Urothelium cell line (cell line): ENCODE results near the gene R3HDM2.

Experiments
- DNase-seq: peaks from one replicate; pipeline ENCODE4 v3.0.0; 2011; ENCODE audit warnings: low spot score, mixed read lengths
- FAIRE-seq: peaks from 2 replicates; lab custom pipeline; 2011; peaks lifted over from hg19 to GRCh38; lab: Jason Lieb, UNC

The R3HDM2 gene

GRCh38 chr12:57233357-57234232, 197.2 kb downstream of the R3HDM2 start:
- DNase-seq: no peak
- no peak for FAIRE-seq

DNA sequence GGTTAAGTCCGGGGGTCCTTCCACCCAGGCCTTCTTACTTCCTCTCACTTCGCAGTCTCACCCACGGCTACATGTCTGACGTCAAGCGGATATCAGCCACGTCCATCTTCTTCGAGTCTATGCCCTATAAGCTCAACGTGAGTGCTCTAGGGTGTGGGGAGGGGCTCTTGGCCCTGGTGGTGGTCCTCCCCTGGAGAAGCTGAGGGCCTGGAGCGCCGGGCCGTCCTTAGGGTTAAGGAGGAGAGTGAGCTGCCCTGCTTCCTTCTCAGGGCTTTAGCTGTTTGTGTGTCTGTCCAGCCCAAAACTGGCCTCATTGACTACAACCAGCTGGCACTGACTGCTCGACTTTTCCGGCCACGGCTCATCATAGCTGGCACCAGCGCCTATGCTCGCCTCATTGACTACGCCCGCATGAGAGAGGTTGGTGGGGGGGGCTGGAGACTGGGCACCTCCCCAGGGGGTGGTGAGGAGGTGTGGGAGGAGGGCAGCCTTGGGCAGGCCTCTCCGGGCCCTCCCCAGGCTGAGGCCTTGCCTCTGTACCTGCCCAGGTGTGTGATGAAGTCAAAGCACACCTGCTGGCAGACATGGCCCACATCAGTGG, 198.6 kb downstream of the R3HDM2 start:
- FAIRE-seq (no peak), DNase-seq (no peak)

DNA sequence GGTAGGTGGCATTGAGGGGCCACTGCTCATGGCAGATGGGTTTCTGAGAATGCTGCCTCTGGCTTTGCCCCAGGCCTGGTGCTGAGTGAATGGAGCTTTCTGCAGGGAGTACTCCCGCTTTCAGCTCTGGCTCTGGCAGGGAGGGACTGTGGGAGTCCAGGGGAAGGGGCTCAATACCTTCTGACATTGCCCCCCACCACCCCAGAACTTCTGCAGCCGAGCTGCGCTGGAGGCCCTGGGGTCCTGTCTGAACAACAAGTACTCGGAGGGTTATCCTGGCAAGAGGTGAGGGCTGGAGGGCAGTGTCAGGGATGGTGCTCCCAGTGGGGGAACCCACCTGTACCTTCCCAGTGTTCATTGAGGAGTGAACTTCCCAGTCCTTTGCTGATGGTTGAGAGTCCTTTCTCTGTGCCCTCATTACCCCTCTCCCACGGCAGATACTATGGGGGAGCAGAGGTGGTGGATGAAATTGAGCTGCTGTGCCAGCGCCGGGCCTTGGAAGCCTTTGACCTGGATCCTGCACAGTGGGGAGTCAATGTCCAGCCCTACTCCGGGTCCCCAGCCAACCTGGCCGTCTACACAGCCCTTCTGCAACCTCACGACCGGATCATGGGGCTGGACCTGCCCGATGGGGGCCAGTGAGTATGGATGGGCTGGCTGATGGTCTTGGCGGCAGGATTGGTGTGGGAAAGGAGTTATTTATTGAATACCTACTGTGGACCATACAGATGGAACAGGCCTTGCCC, 199.4 kb downstream of the R3HDM2 start:
- FAIRE-seq (no peak), DNase-seq (no peak)

- FAIRE-seq (no peak), DNase-seq (no peak)
These were observed 200.3 kb downstream of the R3HDM2 start for GRCh38 chr12:57230381-57231155.

DNA sequence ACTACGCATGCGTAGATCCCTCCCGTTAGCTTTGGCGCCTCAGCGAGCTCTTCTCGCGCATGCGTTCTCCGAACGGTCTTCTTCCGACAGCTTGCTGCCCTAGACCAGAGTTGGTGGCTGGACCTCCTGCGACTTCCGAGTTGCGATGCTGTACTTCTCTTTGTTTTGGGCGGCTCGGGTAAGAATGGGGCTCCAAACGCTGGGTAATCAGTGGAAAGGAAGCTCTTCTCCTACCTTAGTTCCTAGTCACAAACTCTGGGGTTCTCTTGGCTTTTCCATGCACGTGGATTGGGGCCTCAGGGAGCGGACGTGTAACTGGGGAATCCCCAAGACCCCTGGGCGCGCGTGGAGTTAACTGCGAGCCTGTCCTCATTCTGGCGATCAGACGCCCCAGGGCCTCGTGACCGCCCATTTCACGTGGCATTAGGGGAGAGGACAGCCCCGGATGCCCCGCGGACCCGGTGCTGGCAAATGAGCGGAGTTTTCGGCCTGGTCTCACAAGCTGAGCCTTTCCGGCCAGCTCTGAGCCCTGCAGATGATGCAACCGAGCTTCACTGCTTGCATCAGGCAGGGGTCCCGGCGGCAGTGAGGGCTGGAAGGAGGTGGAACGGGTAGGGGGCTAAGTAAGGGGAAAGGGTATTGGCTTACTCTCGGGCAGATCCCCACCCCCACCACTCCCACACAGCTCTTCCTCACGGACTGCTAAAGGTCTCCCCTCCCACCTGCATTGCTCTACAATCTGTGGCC, 201.0 kb downstream of the R3HDM2 start, which contains the start of gene SHMT2:
TSS of gene SHMT2 (plus strand) at position 78 of the 747 bp plus-strand sequence. CDS start at position 146, 68 bp downstream.
- FAIRE-seq (no peak), DNase-seq (peak; percentile 99)

DNA sequence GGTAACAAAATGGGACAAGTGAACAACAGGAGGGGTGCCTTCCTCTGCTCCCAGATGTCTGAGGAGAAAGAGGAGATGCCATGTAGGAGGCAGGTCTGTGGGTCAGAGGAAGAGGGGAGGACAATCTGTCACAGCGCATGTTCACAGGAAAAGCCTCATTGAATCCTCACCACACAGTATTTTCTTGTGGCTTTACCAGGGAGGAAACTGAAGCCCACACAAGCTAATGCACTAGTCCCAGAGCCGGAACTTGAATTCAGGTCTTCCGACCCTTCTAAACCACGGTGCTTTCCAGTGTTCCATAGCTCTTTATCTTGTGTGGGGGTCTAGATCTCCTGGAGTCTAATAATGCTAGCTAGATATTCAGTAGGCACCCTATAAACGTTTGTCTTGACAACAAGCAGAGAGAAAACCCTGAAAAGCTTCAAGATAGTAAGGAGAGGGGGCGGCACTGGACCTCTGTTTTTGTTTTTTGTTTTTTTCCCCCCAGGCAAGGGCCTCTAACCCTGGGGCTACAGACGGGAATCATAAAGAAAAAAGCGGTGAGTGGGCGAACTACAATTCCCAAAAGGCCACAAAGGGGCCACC, 201.7 kb downstream of the R3HDM2 start:
- no peak for FAIRE-seq
- no peak for DNase-seq

GRCh38 chr12:57227315-57228115, 203.3 kb downstream of the R3HDM2 start:
- DNase-seq: no peak
- no peak for FAIRE-seq

GRCh38 chr12:57226588-57227314, 204.1 kb downstream of the R3HDM2 start:
- DNase-seq (no peak), FAIRE-seq (no peak)

DNA sequence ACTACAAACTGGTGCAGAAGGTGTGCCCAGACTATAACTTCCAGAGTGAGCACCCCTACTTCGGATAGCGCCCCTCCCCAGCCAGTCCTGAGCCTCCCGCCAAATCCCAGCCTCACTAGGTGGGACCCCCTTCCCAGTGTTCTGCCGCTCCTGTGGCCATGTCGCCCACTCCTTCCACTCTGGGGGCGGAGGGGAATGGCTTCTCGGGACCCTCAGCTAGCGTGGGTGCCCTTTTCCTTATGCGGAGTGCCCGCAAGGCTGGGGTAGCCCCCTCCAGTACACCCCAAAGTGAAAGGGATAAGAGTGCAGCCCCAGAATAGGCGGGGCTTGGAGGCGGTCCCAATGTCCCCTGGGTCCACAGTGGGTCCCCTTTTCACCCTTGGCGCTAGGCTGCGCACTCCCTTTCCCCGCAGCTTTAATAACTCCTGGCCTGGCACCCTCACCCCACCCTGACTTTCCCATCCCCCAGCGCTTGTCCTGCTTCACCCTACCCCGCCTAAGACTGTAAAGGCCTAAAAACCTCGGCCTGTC, 205.1 kb downstream of the R3HDM2 start:
- DNase-seq: no peak
- no peak for FAIRE-seq

- FAIRE-seq: no peak
- DNase-seq: no peak
These were observed 205.7 kb downstream of the R3HDM2 start for GRCh38 chr12:57224973-57225679.

- DNase-seq (no peak), FAIRE-seq (no peak)
These were observed 206.4 kb downstream of the R3HDM2 start for GRCh38 chr12:57224278-57224972.

DNA sequence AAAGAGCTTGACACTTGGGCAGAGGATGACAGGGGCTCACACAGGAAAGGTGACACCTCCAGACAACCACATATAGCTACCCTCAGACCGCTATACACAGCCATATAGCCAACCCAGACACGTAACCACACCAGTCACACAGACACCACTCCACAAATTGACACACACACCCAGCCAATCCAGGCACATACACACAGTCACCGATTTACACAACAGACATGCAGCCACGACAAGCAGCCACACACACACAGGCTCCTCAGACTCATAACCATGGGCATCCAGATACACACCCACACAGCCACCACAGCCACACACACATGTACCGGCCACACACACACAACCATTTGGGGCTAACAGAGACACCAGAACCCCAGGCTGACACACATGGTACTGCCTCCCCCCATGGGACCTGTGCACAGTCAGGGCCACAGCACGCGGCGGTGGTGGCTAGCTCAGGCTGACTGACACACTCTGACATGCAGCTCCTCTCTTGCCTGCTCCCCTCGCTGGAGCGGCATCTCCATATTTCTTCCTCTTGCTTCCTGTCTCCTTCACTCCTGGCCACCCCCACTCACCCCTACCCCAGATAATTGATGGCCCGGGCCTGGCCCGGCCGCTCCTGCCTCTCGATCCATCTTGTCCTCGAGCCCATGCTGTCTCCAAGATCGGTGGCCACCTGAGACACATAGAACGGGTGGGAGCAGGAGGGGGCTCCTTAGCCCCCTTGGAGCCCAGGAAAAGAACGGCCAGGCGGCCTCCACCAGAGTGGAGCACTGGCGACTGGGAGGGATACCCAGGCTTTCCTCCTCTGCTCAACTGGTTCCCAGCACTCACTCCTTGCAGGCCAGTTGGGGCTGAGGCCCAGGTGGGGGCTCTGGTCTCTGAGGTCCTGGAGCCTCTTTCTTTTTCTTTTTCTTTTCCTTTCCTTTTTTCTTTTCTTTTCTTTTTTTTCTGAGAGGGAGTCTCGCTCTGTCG, 207.4 kb downstream of the R3HDM2 start:
- DNase-seq (no peak), FAIRE-seq (no peak)

DNA sequence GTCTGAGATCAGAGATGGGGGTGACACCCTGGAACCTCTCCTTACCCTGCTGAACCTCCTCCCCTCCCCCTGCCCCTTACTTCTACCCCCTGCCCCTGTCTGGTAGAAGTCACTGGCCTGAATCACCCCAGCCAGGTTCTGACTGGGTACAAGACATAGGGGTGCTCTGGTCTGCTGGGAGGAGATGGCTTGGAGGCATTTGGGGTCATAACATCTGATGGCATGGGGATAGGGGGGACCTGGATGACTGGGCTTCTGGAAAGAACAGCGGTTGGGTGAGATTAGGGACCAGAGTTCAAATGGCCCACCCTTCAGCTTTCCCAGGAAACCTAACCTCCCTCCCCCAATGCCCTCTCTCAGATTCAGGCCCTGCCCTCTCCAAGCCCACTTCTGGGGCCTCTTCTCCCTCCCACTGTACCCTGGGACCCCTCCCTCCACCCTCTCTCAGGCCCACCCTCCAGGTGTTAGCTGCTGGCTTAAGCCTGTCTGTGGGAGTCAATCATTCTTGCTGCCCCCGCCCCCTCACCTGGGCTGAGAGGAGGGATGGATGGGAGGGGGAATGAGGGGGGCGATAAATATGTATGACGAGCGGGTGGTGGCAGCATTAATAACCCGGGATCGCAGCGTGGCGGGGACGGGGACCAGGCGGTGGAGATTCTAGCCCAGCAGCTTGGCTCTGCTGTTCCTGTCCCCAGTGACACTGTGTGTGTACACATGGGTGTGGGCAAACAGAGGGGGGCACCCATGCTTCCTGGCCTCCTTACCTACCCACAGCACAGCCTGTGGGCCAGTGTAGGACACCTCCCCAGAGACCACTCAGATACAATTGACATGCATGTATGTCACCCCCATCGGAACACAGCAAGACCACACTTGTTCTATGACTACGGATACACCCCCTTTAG, 208.3 kb downstream of the R3HDM2 start:
- no peak for FAIRE-seq
- no peak for DNase-seq

GRCh38 chr12:57221169-57221917, 209.5 kb downstream of the R3HDM2 start:
- FAIRE-seq: peak; percentile 32

More at GRCh38 chr12:57221169-57221917, 209.5 kb downstream of the R3HDM2 start:
- DNase-seq: no peak
